Natural killer cell (primary cell): Measurements from ENCODE around the gene TAL1. TPM values are rescaled to one million over a fixed set of nuclear protein-coding genes. Genes with fewer than 3 reads are reported as not detected.

Experiments
- ATAC-seq, 3 donors: fragments of 150-1000 bp in 2 of 3; fragments of 200-7000 bp in 1 of 3; cut with Tn5 transposase; 1 replicate in 1 of 3; 2 replicates in 2 of 3; pipeline ENCODE4 v1.10.0; 2021; ENCODE audit warnings: mild to moderate bottlenecking in 2 of 3, moderate library complexity in 2 of 3
- DNase-seq, 2 donors: peaks; one replicate each; pipeline versions ENCODE4 v3.0.0 to v3.0.0-alpha.2; 2013 to 2021; ENCODE audit warnings: mixed read lengths in 1 of 2
- H3K27ac ChIP-seq: one replicate; pipeline ENCODE4 v1.5.1; 2013; ENCODE audit warnings: mild to moderate bottlenecking, low read length
- H3K27me3 ChIP-seq: one replicate; pipeline ENCODE4 v1.6.1; 2013; ENCODE audit warnings: low read length; ENCODE audit not compliant: control insufficient read depth, insufficient read depth
- H3K36me3 ChIP-seq: one replicate; pipeline ENCODE4 v1.6.1; 2013; ENCODE audit warnings: low read length; ENCODE audit not compliant: control insufficient read depth, insufficient read depth
- H3K4me1 ChIP-seq: one replicate; pipeline ENCODE4 v1.6.1; 2013; ENCODE audit warnings: low read length; ENCODE audit not compliant: control insufficient read depth, insufficient read depth
- H3K4me3 ChIP-seq: one replicate; pipeline ENCODE4 v1.5.1; 2013; ENCODE audit warnings: low read length
- H3K9me3 ChIP-seq: one replicate; pipeline ENCODE4 v1.6.1; 2013; ENCODE audit warnings: low read length; ENCODE audit not compliant: control insufficient read depth, insufficient read depth
- H3K27ac Mint-ChIP-seq, 2 donors: one replicate each; pipeline ENCODE4 v1.8.0; 2022; ENCODE audit warnings: mild to moderate bottlenecking in 2 of 2, mixed read lengths in 2 of 2, moderate library complexity in 1 of 2
- H3K27me3 Mint-ChIP-seq, 2 donors: one replicate each; pipeline ENCODE4 v1.8.0; 2022; ENCODE audit warnings: low read depth in 2 of 2, mixed read lengths in 2 of 2
- H3K36me3 Mint-ChIP-seq: one replicate; pipeline ENCODE4 v1.8.0; 2022; ENCODE audit warnings: mixed read lengths
- H3K4me1 Mint-ChIP-seq, 2 donors: one replicate each; pipeline ENCODE4 v1.8.0; 2022; ENCODE audit warnings: mixed read lengths in 2 of 2
- H3K4me3 Mint-ChIP-seq: one replicate; pipeline ENCODE4 v1.8.0; 2022; ENCODE audit warnings: mild to moderate bottlenecking, moderate library complexity, mixed read lengths
- H3K9me3 Mint-ChIP-seq, 2 donors: one replicate each; pipeline ENCODE4 v1.8.0; 2022; ENCODE audit warnings: mixed read lengths in 2 of 2
- CTCF ChIP-seq: fragments of 200-600 bp; IDR thresholded peaks from one replicate; pipeline ENCODE4 v1.8.0; 2022; ENCODE audit warnings: antibody characterized with exemption
- WGBS: methylation state at CpG from one replicate; pipeline ENCODE4 v1.1.7; 2013; ENCODE audit warnings: missing lambda C conversion rate; ENCODE audit not compliant: insufficient coverage; 5-methylcytosine and 5-hydroxymethylcytosine counted together
- intact Hi-C: fragments of 100-400 bp; cut with micrococcal nuclease; formaldehyde crosslinking; loops from one replicate; pipeline ENCODE4 v1.14.2; 2022
- total RNA-seq, 4 donors: library from RNA; stranded (reverse); fragments of 120-200 nt in 1 of 4; gene quantifications; one replicate each; pipeline versions ENCODE4 v1.2.3 to v1.2.4, GENCODE V29; 2013 to 2022

The TAL1 gene
- total RNA-seq, 3 donors from 2014 or later (not counting 1 experiment from before 2014, with no cell fraction given) = 0.91 to 6.7 (median 3.5) TPM

DNA sequence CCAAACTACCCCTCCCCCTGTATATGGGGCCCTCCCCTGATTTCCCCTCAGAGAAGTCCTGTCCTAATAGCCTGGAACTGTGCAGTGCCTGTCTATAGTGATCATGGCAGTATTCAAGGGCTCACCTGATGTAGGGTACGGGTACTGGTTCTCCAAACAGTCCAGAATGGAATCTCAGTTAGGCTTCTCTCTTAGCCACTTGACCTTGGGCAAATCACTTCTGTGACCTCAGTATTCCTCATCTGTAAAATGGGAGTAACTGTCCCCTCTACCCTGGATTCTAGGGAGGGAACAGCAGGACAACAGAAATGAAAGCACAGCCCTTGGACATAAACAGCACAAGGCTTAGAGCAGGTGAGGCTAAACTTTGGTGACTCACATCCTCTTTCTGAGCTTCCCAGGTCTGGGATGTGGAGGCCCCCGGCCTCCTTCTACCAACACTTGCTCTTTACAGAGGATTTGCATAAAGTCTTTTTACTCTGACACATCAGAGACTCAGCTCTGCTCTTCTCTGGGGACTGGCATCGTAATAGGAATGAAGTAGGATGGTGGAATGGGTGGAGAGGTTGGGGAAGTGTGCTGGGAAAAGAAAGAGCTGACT is 22.2 kb downstream of the TAL1 start:
- Mint-ChIP-seq H3K27me3 (peaks cover 9 to 13% of the 10 kb centered on the region in 2 donors), H3K4me1 (no peaks in the 10 kb centered on the region), H3K4me3 (no peak overlapping the region), H3K27ac (no peak overlapping the region), H3K9me3 (no peaks in the 10 kb centered on the region), H3K36me3 (no peaks in the 10 kb centered on the region)
- Histone ChIP-seq H3K27ac (no peak overlapping the region), H3K27me3 (no peaks in the 10 kb centered on the region), H3K4me3 (no peak overlapping the region), H3K4me1 (no peaks in the 10 kb centered on the region), H3K9me3 (no peaks in the 10 kb centered on the region), H3K36me3 (no peaks in the 10 kb centered on the region)
- no peak for ATAC-seq
- TF ChIP-seq CTCF = no peak
- WGBS = 80% methylated on average over 3 of the region's 3 CpGs
- intact Hi-C loops = no loop called here
- no peak for DNase-seq

DNA sequence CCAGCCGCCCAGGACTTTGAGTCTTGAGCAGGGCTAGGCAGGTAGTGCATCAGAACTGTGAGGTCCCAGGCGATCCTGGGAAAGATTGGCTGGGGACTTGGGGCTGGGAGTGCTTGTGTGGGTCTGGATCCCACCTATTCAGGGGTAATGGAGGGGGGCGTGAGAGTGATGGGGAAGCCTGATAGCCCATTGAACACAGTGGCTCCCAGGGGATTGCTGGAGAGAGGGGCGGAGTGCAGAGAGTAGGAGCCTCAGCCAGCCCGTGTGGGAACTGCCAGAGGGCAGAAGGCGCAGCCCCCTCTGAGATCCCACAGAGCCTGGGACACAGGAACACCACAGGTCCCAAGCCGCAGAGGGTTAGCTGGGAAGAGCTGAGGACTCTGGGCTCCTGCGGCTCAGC is 22.9 kb downstream of the TAL1 start:
- H3K27me3 Mint-ChIP-seq = peaks cover 9 to 19% of the 10 kb centered on the region in 2 donors
- H3K36me3 Mint-ChIP-seq = no peaks in the 10 kb centered on the region
- no peaks in the 10 kb centered on the region for H3K4me1 Mint-ChIP-seq
- H3K9me3 Mint-ChIP-seq = no peaks in the 10 kb centered on the region
- DNase-seq (no peak), ATAC-seq (no peak)
- Histone ChIP-seq H3K4me1 (no peaks in the 10 kb centered on the region), H3K27ac (no peak overlapping the region), H3K36me3 (no peaks in the 10 kb centered on the region), H3K27me3 (no peaks in the 10 kb centered on the region), H3K4me3 (no peak overlapping the region), H3K9me3 (no peaks in the 10 kb centered on the region)
- no peak for TF ChIP-seq CTCF
- H3K4me3 Mint-ChIP-seq = no peak overlapping the region
- WGBS = 84% methylated on average over 8 of the region's 8 CpGs
- no peak overlapping the region for H3K27ac Mint-ChIP-seq
- intact Hi-C loops = no loop called here

GRCh38 chr1:47208374-47208850 is 23.6 kb downstream of the TAL1 start:
- H3K27ac ChIP-seq = no peak overlapping the region

More at GRCh38 chr1:47208374-47208850, 23.6 kb downstream of the TAL1 start:
- no peak overlapping the region for H3K4me3 ChIP-seq
- Mint-ChIP-seq H3K9me3 (no peaks in the 10 kb centered on the region), H3K27me3 (peaks cover 9 to 26% of the 10 kb centered on the region in 2 donors), H3K27ac (no peak overlapping the region), H3K36me3 (no peaks in the 10 kb centered on the region), H3K4me3 (no peak overlapping the region), H3K4me1 (no peaks in the 10 kb centered on the region)
- WGBS = 89% methylated on average over 11 of the region's 11 CpGs
- DNase-seq = no peak
- intact Hi-C loops = no loop called here
- no peaks in the 10 kb centered on the region for H3K4me1 ChIP-seq
- no peak for ATAC-seq
- no peaks in the 10 kb centered on the region for H3K27me3 ChIP-seq
- H3K9me3 ChIP-seq = no peaks in the 10 kb centered on the region
- TF ChIP-seq CTCF = no peak
- H3K36me3 ChIP-seq = no peaks in the 10 kb centered on the region
